Endometrial microvascular endothelial cells (primary cell): ENCODE data around the gene HOXC4. TPM values are rescaled to one million over a fixed set of nuclear protein-coding genes. Genes with fewer than 3 reads are reported as not detected.
"Not testable (repeated sequence)": the region's sequence is repeated elsewhere in the genome, so short reads cannot be mapped to it uniquely, and the experiment has no call there.

Experiments
- in situ Hi-C: cut with HindIII; loops from 2 replicates; pipeline ENCODE4 v1.10.0; 2017; ENCODE audit warnings: low sequenced_read_pairs, low pct_unique_long_range_greater_than_20kb; ENCODE audit errors: inconsistent ontology term
- total RNA-seq: library from RNA; depleted of rRNA; stranded (reverse); fragments of >200 nt; gene quantifications from one replicate; pipeline ENCODE4 v1.2.3, GENCODE V29; 2015; ENCODE audit errors: inconsistent ontology term

HOXC4 gene
- total RNA-seq, 1 donor from 2014 or later = not detected

- in situ Hi-C loops = no loop called here
These were observed 16.8 kb upstream of the HOXC4 start for GRCh38 chr12:54036620-54037359.

GRCh38 chr12:54037360-54038283 lies 16.0 kb upstream of the HOXC4 start:
- in situ Hi-C loops = no loop called here

- in situ Hi-C loops = no loop called here
These were observed 15.3 kb upstream of the HOXC4 start for GRCh38 chr12:54038284-54038870.

GRCh38 chr12:54038871-54039414 lies 14.7 kb upstream of the HOXC4 start:
- in situ Hi-C loops = no loop called here

DNA sequence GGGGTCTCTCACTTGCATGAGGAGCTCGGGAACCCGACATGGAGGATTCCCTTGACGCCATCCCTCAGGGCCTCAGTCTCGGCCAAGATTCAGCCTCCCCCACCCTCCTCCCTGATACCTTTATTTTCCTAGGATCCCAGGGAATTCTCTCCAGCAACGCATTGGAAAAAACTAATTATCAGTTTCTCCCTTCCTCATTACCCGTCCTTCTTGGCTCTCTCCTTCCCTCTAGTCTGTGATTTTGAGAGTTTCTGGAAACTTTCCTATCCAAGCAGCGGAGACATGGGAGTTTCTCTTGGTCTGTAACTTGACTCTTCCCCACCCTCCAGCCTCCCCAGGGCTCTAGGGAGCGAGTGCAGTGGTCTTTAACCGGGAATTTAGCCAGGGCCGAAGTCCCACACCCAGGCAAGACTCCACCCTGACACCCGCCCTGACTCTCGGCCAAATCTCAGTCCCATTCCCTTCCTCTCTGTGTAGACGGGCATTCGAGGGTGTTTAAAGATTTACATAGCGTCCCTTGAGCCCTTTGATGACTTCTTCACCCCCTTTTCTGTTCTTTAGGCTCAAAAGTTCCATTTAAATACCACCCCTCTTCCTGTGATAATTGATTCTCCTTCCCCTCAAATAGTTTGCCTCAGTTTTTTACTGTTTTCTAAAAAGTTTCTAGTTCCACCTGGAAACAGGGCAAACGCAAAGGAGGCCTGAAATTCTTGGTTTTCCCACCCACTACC lies 14.1 kb upstream of the HOXC4 start:
- in situ Hi-C loops = no loop called here

GRCh38 chr12:54040148-54040494 lies 13.5 kb upstream of the HOXC4 start:
- in situ Hi-C loops = no loop called here

DNA sequence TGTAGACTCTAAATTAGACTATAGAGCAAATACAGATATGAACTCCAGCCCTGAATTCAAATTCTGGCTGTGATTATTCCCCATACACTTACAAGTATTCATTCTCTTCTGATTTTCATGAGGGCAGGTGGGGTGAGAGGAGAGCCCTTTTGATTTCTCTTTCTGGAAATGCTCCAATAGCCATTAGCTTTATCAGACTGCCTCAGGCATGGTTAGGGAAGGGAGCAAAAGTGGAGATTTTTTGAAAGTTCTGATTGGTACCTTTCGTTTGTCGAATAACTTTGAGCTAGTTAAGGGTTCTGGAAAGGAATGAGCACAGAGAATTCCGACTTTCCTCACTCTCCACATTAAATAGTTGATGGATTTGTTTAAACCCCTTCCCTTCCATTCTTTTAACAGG lies 13.0 kb upstream of the HOXC4 start:
- in situ Hi-C loops = no loop called here

DNA sequence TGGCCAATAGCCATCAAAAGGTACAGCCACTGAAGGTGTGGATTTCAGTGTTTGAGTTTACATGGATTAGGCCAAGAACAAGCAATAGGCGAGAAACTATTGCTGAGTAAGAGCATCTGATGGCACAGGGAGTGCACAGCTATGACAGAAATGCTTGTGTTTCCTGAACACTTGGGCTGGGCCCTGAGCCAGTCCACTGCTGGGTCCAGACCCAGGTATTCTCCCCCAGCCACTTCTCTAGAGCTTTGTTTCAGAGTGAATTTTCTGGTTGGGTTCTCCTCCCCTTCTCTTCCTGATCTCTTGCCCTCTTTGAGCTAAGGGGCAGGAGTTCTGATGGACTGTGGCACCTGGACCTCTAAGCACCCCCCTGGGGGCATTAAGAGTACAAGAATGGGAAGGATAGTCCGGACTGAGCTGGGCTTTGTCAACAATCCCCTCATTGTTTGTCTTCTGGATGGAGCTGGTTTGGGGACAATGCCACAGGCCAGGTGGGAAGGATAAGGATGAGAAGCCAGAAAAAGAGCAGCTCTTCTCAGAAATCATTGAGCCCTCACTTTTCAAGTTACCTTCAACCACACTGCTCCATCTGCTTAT lies 12.4 kb upstream of the HOXC4 start:
- in situ Hi-C loops = no loop called here

DNA sequence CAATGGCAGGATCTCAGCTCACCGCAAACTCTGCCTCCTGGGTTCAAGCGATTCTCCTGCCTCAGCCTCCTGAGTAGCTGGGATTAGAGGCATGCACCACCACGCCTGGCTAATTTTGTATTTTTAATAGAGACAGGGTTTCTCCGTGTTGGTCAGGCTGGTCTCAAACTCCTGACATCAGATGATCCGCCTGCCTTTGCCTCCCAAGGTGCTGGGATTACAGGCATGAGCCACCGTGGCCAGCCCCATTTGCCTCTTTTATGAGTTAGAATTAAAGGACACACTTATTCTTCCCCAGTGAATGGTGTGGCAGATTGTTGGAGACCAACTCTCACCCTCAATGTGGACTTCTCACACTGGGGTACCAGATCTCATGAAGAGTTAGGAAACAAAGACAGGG lies 11.6 kb upstream of the HOXC4 start:
- in situ Hi-C loops = not testable (repeated sequence)

DNA sequence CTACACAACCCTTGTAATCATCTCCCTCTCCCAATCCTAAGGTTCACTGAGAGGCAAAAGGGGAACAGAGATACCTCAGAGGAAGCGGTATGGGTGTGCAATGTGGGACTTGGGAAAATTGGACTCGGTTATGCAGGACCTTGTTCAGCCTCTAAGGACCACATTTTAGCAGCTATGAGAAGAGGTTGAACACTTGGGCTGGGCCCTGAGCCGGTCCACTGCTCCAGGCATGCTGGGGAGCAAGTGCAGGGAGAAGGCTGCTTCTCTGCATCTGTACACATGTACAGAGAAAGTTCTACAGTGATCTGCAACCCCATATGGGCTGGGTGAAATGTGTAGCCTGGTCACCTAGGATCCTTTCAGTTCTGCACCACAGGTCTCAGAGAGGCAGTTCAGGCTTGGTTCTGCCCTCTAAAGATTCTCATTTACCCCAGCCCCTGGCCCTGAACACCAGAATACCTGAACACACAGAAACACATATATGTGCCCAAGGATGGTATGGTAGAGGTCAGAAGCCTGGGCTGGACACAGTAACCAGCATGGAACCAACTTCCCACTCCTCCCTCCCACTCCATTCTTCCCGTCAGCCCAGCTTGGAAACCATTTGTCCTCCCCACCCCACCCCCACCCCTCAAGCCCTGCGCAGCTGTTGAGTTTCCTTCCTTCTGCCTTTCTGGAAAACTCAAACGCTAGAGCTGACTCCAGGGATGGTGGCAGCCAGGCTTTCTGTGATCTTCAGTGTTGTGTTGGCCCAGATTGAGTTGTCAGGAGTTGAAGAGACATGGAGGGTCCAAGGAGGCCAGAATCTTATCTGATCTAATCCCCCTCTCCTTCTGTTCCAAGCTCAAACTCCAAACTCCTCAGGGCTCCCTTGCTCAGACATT lies 10.4 kb upstream of the HOXC4 start:
- in situ Hi-C loops = no loop called here

DNA sequence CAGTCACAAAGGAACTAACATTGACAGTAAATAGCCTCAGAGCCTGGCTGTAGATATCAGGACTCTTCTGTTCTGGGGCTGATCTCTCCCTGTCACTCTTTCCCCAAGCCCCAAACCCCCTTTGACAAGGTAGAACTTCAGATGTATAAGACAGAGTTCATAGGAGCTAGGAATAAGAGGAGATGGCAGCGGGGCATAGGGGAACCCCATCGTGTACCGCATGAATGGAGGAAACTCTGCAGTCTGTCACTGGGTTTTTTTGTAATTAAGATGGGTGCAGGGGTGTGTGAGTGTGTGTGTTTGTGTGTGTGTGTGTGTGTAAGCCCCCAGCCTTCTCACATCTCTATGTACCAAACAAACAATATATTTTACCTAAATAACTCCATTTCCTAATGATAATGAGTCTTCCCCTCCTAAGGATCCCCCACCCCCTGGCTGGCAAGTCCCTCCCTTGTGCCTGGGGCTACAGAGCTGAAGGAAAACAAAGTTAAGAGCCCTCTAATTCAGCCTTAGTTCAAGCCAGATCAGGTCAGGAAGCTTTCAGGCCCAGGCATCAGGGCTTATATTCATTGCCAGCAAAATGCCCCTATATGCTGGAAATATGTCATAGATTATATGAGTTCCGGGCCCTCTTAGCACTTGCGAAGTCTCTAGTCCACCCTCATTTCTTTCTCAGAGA lies 9.1 kb upstream of the HOXC4 start:
- in situ Hi-C loops = no loop called here

GRCh38 chr12:54045401-54045800 lies 8.2 kb upstream of the HOXC4 start:
- in situ Hi-C loops = no loop called here

- in situ Hi-C loops = no loop called here
These were observed 7.6 kb upstream of the HOXC4 start for GRCh38 chr12:54045868-54046521.

DNA sequence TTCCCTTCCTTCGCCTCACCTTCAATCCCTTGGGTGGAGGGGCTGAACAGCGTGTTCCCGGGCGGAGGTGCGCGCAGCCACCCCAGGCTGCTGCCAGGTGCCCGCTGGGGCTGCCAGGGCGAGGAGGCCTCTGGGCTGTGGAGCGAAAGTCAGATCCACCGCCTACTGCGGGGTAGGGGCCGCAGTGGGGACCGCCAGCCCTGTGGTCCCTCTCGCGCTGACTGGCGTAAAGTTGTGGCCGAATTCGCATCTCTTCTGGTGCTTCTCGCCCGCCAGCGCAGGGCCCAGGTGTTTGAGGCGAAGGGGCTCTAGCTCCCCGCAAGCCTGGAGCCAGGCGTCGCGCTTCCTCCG lies 6.9 kb upstream of the HOXC4 start:
- in situ Hi-C loops = no loop called here

DNA sequence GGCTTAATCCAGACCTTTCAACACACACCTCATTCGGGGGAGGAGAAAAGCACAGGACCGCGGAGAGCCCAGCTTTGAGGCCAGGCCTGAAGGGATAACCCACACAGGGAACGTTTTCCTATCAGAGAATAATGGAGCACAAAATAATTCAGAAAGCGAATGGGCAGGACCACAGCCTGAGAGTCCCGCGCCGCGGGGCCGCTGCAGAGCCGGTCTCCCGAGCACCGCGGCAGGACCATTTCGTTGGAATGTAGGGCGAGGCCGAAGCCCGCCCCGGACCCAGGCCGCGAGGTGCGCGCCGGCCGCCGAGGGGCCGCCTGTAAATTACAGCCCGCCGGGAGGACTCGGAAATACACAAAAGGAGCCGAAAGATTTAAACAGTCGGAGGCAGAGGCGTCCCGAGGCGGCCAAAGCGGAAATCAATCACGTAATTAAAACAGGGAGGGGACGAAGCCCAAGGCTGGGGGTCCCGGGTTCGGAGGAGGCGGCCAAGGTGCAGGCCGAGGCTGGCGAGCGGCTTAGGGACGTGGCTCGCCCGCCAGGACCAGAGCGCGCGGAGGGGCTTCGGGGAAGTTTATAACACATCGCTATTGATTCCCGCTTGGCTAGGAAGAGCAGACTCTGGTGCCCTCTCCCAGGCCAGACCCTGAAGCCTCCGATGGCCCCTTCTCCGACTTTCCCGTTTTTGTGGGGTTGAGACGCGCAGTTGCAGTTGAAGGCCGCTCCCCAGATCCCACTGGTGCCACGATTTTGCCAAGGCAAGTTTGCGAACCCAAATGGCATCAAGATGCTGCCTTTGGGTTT lies 6.3 kb upstream of the HOXC4 start:
- in situ Hi-C loops = no loop called here

DNA sequence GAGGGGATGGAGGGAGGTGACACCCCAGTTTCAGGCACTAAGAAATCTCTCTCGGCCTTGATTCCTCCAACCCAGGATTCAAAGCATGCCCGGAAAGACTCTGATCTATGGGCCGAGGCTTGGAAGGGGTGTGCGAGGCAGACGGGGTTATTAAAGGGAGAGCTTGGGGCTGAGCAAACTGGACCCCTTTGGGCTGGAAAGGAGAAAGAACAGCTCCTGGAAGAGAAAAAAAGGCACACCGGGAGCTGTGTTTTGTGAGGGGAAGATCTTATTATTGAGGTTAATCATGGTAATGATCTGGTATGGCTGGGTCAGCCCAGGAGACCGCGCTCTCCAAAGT lies 5.7 kb upstream of the HOXC4 start:
- in situ Hi-C loops = no loop called here
